GM19043 (cell line): ENCODE measurements around the gene COL4A6.

ENCODE experiments used
- ATAC-seq: cut with Tn5 transposase; IDR thresholded peaks from one replicate; pipeline ENCODE4 v1.9.1; 2021; ENCODE audit warnings: low read depth; ENCODE audit not compliant: unreplicated experiment

Gene COL4A6

GRCh38 chrX:108165383-108166111, 272.7 kb downstream of the COL4A6 start:
- ATAC-seq, result no peak

GRCh38 chrX:108163333-108164082, 274.7 kb downstream of the COL4A6 start:
- no peak for ATAC-seq

DNA sequence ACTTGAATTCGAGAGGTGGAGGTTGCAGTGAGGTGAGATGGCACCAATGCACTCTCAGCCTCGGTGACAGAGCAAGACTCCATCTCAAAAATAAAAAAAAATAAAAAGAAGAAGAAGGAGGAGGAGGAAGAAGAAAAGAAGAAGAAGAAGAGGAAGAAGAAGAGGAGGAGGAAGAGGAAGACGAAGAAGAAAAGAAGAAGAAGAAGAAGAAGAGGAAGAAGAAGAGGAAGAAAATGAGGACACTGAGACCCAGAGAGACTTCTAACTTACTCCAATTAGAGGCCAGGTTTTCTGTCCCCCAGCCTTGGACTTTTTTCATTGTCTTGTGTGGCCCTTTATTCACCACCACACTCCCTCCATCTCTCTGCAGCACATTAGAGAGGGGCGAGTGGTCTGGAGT, 276.0 kb downstream of the COL4A6 start:
- ATAC-seq, result no peak

DNA sequence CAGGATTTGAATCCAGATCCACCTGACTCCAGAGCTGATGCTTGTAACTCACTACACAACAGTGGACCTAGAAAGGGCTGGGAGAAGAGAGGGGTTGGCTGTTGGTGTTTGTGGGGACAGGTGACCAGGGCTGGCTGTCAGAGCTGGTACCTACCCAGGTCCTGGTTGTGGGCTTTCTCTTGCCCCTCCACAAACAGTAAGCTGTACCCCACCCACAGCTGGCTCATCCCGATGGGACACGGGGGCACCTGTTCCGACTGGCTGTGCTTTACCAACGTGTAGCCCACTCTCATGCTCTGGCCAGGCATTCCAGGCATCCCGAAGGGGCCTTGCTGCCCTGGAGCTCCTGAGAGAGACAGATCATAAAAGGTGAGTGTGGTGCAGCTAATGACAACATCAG, 277.9 kb downstream of the COL4A6 start:
- no peak for ATAC-seq

DNA sequence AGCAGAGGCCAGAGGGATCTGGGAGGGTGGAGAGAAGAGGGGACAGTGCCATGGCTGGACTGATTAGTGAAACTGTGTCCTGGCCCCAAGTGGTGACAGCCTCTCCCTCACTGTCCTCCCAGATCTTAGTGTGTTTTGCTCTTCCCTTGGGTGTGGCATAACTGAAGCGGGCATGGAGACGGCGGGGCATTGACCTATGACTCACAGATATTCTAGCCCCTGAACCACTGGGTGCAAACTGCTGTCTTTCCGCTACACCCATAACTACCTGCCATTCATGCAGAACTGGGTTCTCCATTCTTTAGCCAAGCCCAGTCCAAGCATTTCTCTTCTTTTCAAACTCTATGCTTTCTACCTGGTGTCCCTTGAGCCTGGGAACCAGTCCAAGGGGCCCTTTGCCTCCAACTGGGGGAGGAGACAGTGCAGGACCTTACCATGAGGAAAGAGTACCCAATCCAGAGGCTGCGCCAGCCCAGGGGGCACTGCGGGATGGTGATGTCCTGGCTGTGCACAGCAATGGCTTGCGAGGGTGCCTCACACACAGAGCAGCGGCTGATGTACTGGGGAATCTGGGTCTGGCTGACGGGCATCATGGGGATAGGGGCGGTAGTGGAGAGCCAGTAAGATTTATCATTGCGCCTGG, 279.1 kb downstream of the COL4A6 start:
- no peak for ATAC-seq

DNA sequence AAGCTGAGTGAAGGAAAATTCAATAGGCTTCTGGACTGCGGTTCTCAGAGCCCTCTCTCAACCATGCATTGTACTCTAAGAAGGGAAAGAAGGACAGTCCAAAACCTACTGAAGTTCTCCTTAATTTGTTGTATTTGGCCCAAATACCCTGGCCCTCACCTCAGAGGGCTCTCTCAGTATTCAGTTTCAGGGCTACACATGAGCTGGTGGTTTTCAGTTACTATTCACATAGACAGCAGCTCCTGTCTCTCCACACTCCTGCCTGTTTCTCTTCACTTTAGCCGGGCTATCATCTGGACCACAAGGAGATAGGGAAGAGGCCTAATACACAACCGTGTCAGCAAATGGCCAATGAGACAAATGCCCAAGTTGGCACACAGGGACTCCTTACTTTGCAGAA, 280.6 kb downstream of the COL4A6 start:
- no peak for ATAC-seq

DNA sequence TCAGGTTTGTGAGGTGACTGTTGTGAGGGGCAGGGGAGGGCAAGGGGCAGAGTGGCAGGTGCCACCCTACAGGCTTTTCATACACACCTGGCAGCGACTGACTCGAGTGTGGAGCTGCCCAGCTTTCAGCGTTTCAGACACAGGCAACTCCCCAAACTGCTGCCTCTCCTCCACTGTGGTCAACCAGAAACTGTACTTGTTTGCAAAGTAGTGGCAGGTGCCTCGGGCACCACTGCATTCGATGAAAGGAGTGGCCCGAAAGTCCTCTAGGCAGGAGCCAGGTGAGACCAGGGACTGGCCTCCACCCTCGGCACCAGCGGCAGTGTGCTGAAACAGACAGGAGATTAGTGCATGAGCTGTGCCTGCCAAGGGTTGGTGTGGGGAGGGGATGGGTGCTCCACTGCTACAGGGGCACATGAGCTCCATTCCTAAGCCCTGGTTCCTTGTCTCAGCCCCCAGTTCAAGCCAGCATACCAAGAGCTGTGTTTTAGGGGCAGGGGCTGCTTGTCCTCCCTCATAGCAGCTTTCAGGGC, 281.2 kb downstream of the COL4A6 start:
- ATAC-seq, result no peak

DNA sequence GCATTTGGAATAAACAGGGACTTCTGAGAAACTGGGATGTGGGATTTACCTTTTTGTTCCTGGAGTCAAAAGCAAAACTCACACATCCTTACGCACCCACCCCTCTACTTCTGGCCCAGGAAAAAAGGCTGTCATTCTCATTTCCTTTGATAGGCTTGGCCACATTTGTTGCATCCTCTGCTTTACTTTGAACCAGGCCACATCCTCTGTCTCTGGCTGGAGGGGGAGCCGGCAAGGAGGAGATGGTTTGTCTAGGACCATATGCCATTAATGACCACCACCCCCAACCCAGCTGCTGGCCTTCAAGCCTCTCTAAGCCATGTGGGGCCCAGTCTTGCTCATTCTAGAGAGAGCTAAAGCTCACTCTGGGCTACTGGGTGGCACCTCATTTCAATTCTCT, 282.1 kb downstream of the COL4A6 start:
- ATAC-seq, result no peak

- ATAC-seq, result peak; percentile 72
These were observed 289.7 kb downstream of the COL4A6 start for GRCh38 chrX:108148524-108148923.

DNA sequence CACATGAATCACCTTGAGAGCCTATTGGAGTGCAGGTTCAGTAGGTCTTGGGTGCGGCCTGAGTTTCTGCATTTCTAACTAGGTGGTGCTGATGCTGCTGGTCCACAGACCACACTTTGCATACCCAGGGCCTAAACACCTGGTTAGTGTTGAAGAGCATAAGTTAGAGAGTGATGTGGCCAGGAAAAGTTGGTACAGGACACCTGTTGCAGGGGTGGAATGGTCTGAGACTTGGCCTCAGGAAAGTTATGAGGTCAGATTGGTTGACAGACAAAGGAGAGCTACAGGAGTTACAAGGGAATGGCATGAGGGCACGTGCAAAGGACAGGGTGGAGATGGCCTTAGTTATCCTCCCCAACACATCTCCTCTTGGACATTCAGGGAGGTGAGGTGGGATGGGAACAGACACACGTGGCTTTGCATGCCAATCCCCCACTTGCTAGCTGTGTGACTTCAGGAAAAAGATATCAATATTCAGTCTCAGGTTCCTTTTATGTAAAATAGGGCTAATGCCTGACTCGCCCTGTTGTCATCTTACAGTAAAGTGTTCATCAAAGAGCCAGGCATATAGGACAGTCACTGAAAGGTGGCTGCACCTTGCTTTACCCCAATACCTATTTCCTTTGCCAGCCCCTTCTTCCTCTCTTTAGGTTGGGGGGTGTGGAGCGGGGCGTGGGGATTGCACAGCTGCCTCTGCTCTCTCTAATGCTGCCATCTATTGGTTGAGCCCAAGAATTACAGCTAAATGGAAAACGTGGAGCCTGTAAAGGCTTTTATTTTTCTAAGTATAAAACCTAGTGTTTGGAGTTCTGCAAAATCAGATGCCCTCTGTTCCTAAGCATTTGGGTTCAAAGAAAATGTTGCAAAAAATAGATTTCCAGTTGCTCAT, 299.2 kb downstream of the COL4A6 start:
- no peak for ATAC-seq

DNA sequence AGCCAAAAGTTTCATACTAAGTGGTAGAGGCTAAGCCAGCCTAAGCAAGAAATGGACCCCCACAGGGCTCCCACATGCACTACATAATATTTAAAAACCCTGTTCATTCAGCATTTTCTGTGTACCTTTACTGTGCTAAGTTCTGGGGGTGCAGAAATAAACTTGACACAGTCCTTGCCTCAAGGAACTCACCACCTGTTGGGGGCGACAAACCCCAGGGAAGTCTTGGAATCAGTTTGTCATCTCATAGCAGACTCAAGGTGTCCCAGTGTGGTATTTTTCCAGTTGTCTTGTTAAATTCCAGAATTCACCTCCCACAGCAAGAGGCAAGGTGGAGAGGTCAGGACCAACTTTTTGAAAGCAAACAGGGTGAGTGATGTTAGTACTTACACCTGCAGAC, 303.5 kb downstream of the COL4A6 start:
- no peak for ATAC-seq

- no peak for ATAC-seq
These were observed 305.3 kb downstream of the COL4A6 start for GRCh38 chrX:108132876-108133275.

DNA sequence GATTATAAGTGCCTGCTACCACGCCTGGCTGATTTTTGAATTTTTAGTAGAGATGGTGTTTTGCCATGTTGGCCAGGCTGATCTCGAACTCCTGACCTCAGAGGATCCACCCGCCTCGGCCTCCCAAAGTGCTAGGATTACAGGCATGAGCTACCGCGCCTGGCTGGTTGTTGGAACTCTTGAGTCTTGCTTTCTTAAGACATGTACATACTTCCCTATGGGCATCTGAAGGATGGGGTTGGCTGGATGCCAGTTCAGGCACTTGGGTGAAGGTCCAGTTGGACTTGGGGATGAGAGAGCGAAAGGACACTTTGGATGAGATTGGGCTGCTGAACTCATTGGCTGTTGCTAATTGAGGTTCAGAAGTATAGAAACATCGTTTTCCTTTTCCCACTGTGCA, 306.2 kb downstream of the COL4A6 start:
- no peak for ATAC-seq

DNA sequence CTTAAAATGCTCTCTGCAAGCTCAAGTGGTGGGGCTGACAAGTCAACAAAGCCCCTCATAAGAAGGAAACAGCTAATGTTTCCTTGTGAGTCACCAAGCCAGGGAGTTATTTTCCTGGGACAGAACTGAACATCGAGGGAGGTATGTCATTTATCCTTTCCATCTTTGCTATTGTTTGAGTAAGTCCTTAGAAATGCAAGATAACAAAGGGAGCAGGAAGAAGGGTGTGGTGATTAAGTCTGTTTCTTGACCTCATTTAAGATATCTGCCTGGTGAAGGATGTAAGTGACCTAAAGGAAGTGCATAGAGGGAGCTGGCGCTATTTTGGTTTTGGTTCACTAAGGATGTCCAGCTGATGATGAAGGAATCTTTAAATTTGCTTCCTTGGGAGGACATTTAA, 306.8 kb downstream of the COL4A6 start:
- no peak for ATAC-seq

DNA sequence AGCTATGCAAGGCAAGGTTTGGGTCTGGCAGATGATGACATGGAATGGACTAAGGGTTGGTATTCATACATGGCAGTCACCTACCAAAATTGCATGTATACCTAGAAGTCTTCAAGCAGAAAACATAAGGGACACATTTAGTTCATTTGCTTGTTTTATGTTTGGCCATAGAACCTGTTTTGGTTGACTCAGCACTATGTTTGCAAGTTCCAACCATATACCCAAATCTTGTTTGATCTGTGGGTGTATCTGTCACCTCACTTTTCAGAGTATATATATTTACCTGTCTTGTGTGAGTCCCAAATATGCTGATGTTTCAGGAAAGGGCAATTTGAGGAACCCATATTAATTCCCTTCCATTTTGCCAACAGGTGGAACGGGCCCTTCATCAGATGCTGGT, 307.3 kb downstream of the COL4A6 start:
- no peak for ATAC-seq

DNA sequence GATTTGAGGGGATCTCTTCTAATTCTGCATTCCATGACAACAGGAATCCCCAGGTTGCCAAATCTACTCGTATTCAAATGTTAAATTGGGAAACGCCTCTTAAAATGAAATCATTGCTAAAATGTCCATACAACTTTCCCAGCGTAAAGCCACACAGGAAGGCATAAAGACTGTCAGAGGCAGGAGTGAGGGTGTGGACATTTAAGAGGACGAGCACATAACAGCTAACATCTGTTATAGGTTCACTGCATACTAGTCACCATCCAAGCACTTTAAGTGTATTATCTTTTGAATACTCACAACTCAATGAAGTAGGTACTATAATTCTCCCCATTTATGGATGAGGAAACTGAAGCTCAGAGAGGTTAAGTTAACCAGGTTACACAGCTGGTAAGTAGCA, 311.1 kb downstream of the COL4A6 start:
- no peak for ATAC-seq

DNA sequence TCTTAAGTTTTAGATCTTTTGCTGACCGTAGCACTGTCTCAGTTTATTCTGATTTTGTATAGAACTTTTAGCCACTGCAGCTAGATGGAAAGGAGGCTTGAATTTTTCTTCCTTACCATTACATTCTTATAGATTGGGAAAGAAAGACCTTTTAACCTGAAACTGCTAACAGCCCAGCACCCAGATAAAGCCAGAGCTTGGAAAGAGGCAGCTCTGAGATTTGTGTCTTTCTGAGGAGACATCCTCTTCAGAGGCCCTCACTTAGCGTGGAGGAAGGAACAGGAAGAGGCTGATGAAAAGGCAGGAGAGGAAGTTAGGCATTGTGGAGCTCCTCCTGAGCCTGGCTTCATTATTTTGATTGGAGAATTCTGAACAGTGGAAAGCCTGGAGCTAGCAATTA, 311.6 kb downstream of the COL4A6 start:
- ATAC-seq, result no peak

- no peak for ATAC-seq
These were observed 314.4 kb downstream of the COL4A6 start for GRCh38 chrX:108123591-108124366.

- ATAC-seq, result no peak
These were observed 315.5 kb downstream of the COL4A6 start for GRCh38 chrX:108122748-108123147.

GRCh38 chrX:108121291-108121690, 316.9 kb downstream of the COL4A6 start:
- no peak for ATAC-seq
